Mucosa of descending colon (tissue), 3 donors: ENCODE data around the gene SIM2. TPM values are rescaled to one million over a fixed set of nuclear protein-coding genes. Genes with fewer than 3 reads are reported as not detected.

Source experiments
- ATAC-seq: fragments of 200-7000 bp; cut with Tn5 transposase; one replicate; pipeline ENCODE4 v1.9.1; 2020; ENCODE audit warnings: mild to moderate bottlenecking, moderate library complexity
- DNase-seq, 3 donors: peaks; one replicate each; pipeline ENCODE4 v3.0.0-alpha.2; 2020
- H3K36me3 ChIP-seq: fragments of 200-600 bp; one replicate; pipeline ENCODE4 v1.8.0; 2021; ENCODE audit warnings: low read depth, mild to moderate bottlenecking
- H3K4me1 ChIP-seq: fragments of 200-600 bp; one replicate; pipeline ENCODE4 v1.8.0; 2021; ENCODE audit warnings: low read depth, mild to moderate bottlenecking
- H3K4me3 ChIP-seq: fragments of 200-600 bp; one replicate; pipeline ENCODE4 v1.8.0; 2021; ENCODE audit warnings: mild to moderate bottlenecking
- H3K9me3 ChIP-seq: fragments of 200-600 bp; one replicate; pipeline ENCODE4 v1.8.0; 2021; ENCODE audit warnings: mild to moderate bottlenecking
- intact Hi-C, 2 donors: fragments of 100-400 bp; cut with DNase I in 1 of 2; cut with micrococcal nuclease in 1 of 2; formaldehyde crosslinking; loops; one replicate each; pipeline versions ENCODE4 v1.11.0 to v1.11.1; 2022; cut with DNase I, micrococcal nuclease
- total RNA-seq, 3 donors: library from RNA; stranded (reverse); fragmentation: NEBNext Ultra II Directional in 2 of 3; extraction: Animal tissue kit (Norgen Biotek cat#: 25700) in 2 of 3; gene quantifications; one replicate each; pipeline versions ENCODE4 v1.2.1 to v1.2.4, GENCODE V29; 2021 to 2023
- TF ChIP-seq, protein P1 (sequence below): fragments of 200-600 bp; IDR thresholded peaks from one replicate; pipeline ENCODE4 v1.8.0; 2022; ENCODE audit warnings: antibody characterized with exemption, mild to moderate bottlenecking
- donor health status: DM: no; HTN: no; CAD: no; lungs with moderate emphysema.
- donor health status: DM: no; HTN: no; CAD: no.
- donor health status: DM: no; HTN: yes; CAD: no.

SIM2 gene
- total RNA-seq, 3 donors from 2014 or later = not detected

DNA sequence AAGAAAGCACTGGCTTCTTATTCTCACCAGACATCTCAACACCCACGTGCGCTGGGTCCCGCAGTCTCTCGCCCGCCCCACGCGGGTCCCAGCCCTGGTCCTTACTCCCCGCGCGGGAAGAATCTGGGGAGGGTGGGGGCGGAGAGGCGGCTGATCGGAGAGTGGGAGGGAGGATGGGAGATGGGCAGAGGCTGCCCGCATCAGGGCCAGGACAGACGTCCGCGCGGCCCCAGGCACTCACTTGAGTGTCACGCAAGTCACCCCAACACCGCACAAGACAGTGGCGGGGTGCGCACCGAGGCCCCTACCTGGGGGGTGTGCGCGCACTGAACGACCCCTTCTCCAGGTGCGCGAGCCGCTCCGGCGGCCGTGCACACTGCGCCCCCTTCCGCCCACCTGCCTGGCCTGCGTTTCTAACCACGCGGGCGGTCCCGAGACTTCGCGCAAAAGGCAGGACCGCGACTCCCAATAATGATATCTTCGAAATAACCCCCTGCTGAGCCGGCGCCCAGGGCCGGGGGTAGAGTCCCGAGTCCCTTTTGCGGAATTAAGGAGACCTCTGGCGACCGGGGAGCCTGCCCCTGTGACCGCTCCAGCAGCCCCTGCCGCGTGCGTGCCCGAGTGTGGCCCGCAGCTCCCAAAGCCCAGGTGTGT is 6.0 kb upstream of the SIM2 start:
- DNase-seq (no peak), ATAC-seq (peak; percentile 8)
- Histone ChIP-seq H3K36me3 (no peaks in the 10 kb centered on the region), H3K9me3 (no peaks in the 10 kb centered on the region), H3K4me3 (no peak overlapping the region), H3K4me1 (peaks cover 1% of the 10 kb centered on the region)
- intact Hi-C loops = no loop called here
- TF ChIP-seq, protein P1, sequence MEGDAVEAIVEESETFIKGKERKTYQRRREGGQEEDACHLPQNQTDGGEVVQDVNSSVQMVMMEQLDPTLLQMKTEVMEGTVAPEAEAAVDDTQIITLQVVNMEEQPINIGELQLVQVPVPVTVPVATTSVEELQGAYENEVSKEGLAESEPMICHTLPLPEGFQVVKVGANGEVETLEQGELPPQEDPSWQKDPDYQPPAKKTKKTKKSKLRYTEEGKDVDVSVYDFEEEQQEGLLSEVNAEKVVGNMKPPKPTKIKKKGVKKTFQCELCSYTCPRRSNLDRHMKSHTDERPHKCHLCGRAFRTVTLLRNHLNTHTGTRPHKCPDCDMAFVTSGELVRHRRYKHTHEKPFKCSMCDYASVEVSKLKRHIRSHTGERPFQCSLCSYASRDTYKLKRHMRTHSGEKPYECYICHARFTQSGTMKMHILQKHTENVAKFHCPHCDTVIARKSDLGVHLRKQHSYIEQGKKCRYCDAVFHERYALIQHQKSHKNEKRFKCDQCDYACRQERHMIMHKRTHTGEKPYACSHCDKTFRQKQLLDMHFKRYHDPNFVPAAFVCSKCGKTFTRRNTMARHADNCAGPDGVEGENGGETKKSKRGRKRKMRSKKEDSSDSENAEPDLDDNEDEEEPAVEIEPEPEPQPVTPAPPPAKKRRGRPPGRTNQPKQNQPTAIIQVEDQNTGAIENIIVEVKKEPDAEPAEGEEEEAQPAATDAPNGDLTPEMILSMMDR = no peak

DNA sequence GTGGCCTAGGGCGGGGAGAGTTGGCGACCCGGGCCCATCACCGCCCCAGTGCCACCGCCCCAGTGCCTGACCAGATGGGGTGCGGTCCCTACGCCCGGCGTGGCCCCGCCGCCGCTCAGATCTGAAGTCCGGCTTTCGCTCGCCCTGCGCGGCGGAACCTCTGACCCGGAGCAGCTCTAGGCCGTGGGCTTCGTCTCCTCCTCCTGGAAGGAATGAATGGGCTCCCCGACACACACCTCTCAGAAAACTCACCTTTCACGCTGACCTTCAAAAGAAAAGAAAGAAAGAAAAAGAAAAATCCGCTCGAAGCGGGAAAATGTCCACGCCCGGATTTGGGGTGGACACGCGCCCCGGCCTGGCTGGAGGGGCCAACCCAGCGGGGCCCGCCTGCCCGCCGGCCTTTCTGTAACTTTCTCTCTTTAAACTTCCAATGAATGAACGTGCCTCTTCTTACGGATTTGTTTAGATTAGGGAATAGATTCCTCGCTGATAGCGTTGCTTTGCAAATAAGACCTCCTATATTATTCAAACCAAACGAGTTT is 5.4 kb upstream of the SIM2 start:
- Histone ChIP-seq H3K9me3 (no peaks in the 10 kb centered on the region), H3K4me3 (no peak overlapping the region), H3K4me1 (peaks cover 7% of the 10 kb centered on the region), H3K36me3 (no peaks in the 10 kb centered on the region)
- ATAC-seq = no peak
- intact Hi-C loops = no loop called here
- no peak for DNase-seq
- TF ChIP-seq, protein P1 = no peak

DNA sequence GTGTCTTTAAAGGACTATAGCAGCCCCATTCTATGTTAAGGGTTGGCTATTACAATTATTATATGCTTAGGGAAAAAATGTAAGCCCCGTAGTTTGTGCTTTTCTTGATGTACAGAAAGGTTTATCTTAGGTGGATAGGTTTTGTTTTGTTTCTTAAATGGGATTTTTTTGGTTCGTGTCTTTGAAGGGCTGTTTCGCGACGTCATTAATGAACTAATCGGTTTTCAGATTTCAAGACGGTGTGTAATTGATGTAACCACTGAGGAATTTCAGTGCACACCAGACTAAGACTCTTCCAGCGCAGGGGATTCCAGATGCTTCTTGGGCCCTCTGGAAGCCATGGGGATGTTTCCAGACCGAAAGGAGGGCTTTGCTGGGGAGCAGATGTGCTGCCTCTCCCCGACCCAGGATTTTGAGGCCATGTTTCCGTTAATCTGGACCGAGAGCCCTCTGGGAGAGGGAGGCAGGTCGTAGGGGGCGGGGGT is 4.8 kb upstream of the SIM2 start:
- no peak overlapping the region for H3K4me3 ChIP-seq
- H3K4me1 ChIP-seq = peaks cover 12% of the 10 kb centered on the region
- ATAC-seq (no peak), DNase-seq (no peak)
- TF ChIP-seq, protein P1 = no peak
- no peaks in the 10 kb centered on the region for H3K9me3 ChIP-seq
- intact Hi-C loops = no loop called here
- H3K36me3 ChIP-seq = no peaks in the 10 kb centered on the region

DNA sequence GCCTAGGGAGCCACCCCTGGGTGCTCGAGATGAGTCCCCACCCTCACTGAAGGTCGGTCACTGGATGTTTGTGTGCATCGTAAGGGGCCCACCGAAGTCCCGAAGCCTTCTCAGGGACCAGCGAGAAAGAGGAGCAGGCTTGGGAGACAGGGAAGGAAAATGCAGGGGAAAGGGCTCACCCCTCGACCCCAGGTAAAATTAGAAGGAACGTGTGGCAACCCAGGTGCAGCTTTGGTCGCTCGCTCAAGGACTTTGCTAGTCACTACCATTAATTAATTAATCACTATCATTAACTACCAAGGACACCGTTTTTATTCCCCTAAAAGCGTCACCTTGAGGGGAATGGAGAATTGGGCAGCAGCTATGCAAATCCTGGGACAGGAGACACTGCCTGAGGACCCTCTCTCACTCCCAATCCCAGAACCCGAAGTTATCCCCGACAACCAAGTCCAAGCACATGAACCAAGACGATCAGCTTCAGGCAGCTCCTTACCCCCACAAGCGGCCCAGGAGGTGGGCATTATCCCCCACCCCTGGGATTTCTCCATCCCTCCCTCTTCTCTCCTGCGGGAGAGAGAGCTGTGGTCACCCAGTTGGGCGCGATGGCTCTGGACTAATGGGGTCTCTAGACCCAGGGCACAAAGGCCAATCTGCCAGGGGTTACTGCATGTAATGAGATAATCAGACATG is 4.2 kb upstream of the SIM2 start:
- Histone ChIP-seq H3K4me3 (no peak overlapping the region), H3K36me3 (no peaks in the 10 kb centered on the region), H3K4me1 (peaks cover 19% of the 10 kb centered on the region), H3K9me3 (no peaks in the 10 kb centered on the region)
- no peak for ATAC-seq
- TF ChIP-seq, protein P1 = no peak
- no peak for DNase-seq
- intact Hi-C loops = no loop called here

DNA sequence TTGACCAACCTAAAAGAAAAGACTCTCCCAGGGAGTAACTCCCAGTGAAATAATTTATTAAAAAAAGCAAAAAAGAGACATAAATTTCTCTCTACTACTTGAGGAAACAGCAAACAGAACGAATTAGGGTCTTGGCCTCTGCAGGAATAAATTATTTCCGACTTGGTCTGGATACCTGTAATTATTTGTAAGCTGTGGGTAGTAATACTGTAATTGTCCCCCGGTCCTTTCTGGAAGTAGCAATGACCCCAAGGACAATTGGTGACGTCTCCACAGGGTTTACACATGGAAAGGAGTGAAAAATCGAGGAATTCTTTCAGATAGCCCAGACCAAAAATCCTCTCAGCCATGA is 3.7 kb upstream of the SIM2 start:
- DNase-seq = no peak
- intact Hi-C loops = no loop called here
- Histone ChIP-seq H3K4me3 (no peak overlapping the region), H3K4me1 (peaks cover 23% of the 10 kb centered on the region), H3K36me3 (no peaks in the 10 kb centered on the region), H3K9me3 (no peaks in the 10 kb centered on the region)
- TF ChIP-seq, protein P1 = no peak
- no peak for ATAC-seq
